Measurements from ENCODE around the gene CD2AP.

Gene CD2AP

DNA sequence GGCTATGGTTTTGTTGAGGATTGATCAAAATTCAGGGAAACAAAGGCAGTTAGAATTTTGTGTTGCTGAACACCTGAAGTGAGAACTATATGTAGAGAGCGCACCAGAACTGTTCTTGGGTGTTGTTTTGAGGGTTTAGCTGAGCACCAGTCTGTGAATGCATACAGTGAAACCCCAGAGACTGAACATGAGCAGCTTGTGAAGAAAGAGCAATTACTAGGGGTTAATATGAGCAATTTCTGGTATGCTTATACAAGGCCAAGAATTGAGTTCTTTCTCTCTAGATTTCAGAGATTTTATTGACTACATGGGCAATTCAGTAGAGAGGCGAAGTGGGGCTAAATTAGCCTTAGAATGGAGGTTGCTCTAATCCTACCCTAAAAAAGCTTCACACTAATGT lies 93.9 kb downstream of the CD2AP start:
- peak; percentile 17 for DNase-seq

DNA sequence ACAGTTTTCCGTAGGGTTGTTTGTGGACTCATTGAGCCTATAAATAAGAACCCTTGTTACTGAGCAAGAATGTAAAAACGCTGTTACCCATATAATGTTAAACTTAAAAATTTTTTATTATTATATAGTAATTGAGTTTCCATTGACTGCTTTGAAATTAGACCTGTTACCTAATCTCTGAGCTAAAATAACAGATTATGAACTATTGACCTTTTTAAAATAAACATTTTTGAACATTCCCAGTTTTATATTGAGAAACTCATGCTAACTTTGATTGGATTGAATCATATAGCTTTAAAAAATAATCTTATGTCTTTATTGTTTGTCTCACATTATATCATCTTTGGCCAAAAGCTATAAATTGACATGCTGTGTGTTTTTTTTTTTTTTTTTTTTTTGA lies 95.5 kb downstream of the CD2AP start:
- no peak for DNase-seq

DNA sequence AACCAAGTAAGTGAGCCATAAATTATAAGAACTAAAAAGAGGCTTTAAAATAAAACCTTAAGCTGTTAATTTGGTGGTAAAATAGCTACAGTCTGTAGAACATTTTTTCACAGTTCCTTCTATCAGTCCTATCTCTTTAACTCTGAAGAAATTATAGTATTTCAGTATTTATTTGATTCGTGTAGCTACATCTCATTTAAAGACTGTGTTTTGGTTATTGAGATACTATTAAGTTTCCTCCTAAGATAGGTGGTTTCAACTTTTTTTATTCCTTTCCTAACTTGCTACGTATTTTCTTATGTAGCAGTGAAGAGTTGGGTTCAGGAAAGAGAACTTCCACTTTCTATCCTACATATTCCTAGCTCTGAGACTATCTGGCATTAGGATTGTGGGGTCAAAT lies 97.2 kb downstream of the CD2AP start:
- DNase-seq = no peak

DNA sequence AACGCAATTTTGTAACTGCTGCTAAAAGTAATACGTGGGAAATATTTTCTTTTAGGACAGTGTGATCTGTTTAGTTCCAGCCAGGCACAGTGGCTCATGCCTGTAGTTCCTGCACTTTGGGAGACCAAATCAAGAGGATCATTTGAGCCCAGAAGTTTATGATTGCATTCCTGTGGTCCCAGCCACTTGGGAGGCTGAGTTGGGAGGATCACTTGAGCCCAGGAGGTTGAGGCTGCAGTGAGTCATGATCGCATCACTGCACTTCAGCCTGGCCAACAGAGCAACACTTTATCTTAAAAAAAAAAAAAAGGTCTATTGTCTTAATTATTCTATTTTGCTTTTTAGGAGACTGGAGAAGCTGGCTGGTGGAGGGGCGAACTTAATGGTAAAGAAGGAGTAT lies 101.5 kb downstream of the CD2AP start:
- no peak for DNase-seq

DNA sequence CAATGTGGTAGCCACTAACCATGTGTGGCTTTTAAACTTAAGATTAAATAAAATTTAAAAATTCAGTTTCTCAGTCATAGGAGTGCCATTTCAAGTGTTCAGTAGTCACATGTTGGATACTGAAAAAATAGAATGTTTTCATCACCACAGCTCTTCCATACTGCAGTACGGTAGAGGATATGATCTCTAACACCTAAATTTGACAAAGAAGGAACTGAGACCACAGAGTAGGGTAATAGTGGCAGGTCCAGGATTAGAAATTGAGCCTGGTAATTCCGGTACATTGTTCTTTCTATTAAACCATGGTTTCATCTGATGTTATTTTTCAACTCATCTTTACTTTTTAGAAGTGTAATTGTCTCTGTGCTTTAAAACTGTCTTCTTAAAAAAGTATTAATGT lies 104.0 kb downstream of the CD2AP start:
- no peak for DNase-seq

DNA sequence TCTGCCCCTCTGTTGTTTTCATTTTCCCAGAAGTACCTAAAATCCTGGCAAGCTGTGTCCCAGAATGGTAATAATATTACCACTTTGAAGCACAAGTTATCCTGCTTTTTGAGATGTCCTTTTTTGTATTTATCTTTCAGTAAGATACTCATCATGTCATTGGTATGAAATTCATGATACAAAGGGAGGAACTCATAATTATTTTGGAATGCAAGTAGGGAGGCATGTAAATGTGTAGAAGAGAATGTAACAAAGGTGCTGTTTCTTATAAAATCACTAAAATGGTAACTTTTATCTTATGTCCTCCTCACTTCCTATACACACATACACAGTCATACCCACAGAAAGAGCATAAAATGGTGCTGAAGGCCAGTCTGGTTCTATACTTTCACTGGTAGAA lies 109.9 kb downstream of the CD2AP start:
- peak; percentile 59 for DNase-seq

DNA sequence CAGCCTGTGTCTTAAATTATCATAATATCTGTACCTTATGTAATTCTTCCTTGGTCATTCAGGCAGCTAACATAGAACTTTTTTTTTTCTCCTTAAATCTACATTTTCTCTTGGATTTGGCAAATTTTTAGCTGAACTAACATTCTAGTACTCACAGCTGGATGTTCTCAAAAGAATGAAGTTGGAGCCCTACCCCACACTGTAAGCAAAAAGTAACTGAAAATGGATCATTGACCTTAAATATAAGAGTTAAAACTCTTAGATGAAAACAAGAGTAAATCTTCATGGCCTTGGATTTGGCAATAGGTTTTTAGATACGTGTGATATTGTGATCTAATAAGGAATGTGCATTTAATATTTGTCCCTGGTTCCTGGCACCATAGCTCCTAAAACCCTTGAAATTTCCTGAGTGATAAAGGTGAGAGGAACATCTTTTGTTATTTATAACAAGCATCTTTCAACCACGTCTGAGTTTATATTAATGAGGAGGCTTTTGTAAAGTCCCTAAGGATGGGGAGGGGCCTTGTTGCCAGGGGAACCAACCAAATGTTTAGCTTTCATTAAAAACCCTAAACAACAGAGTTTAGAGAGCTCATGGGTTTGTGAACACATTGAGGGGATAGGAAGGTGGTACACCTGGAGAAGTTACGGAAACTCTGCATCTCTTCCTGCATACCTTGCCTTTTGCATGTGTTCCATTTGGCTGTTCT lies 114.7 kb downstream of the CD2AP start:
- no peak for DNase-seq

DNA sequence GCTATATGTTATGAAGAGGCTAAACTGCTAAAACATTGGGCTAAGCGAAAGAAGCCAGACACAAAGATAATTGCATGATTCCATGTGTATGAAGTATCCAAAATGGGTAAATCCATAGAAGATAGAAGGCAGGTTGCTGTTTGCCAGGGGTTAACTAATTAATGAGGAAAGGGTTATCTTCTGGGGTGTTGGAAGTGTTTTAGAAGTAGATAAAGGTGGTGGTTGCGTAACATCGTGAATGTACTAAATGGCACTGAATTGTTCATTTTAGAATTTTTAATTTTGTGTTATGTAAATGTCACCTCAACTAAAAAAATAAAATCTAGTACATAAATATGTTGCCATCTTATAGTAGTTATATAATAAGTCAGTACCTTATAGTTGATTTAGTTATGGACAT lies 116.4 kb downstream of the CD2AP start:
- DNase-seq = no peak

DNA sequence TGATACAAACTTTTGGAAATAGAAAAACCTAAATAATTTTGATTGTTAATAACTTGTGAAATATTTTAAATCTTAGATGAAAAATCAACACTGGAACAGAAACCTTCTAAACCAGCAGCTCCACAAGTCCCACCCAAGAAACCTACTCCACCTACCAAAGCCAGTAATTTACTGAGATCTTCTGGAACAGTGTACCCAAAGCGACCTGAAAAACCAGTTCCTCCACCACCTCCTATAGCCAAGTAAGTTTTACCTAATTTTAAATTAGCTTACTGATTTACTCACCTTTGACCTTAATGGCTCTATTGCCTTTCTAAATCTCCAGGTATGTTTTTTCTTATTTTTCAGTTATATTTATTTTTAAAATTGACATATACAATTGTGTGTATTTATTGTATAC lies 118.2 kb downstream of the CD2AP start:
- DNase-seq = no peak

DNA sequence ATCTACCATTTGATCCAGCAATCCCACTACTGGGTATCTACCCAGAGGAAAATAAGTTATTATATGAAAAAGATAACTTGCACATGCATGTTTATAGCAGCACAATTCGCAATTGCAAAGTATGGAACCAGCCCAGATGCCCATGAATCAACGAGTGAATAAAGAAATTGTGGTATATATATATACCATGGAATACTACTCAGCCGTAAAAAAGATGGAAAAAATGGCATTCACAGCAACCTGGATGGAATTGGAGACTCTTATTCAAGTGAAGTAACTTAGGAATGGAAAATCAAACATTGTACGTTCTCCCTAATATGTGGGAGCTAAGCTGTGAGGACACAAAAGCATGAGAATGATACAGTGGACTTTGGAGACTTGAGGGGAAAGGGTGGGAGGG lies 120.8 kb downstream of the CD2AP start:
- no peak for DNase-seq

DNA sequence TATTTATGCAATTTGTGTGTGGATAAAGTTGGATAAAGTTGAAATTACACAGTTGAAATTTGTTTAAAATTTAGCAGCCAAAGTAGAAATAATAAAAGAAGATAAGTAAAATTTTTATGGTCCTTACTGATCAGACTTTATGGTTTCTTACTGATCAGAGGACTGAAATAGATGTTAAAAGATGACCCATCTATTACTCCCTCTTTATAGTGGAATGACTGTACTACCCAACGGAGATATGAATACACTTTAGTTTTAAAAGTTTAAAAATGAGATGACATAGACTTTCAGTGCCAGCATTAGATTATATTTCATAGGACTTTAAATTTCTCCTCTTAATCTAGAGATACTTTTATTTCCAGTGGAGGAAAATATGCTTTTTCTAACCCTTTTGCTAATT lies 121.9 kb downstream of the CD2AP start:
- DNase-seq = no peak

DNA sequence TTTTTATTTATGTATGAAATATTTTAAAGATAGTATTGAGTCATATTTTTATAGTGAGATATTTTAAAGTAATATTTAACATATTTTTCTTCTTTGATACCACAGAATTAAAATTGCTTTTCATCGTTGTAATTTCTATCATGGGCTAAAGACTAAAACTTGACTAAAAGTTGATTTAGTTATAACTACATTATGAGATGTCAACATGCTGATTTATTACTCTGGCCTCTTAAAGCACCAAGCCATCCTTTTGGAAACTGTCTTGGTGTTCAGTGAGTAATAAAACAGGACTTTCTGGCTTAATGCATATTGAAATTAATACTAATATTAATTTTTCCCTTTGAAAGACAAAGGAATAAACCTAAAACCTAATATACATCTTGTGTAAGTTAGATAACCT lies 125.6 kb downstream of the CD2AP start:
- no peak for DNase-seq

DNA sequence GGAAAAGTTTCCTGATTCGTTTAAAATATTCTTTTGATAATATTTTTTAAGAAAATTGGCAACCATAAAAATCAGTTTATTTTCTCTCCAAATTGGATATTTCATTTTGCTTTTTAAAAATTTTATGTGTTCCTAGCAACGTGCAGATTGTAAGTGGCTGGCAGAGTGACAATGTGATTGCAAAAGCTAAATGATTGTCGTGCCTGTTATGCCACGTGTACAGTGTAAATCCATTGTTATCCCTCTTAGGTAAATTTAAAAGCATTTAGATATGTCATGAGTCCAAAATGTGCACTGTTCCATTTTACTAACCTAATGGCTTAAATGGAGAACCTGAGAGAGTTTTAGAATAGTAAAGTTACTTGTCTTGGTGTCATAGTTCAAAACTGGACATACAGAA lies 126.4 kb downstream of the CD2AP start:
- no peak for DNase-seq

DNA sequence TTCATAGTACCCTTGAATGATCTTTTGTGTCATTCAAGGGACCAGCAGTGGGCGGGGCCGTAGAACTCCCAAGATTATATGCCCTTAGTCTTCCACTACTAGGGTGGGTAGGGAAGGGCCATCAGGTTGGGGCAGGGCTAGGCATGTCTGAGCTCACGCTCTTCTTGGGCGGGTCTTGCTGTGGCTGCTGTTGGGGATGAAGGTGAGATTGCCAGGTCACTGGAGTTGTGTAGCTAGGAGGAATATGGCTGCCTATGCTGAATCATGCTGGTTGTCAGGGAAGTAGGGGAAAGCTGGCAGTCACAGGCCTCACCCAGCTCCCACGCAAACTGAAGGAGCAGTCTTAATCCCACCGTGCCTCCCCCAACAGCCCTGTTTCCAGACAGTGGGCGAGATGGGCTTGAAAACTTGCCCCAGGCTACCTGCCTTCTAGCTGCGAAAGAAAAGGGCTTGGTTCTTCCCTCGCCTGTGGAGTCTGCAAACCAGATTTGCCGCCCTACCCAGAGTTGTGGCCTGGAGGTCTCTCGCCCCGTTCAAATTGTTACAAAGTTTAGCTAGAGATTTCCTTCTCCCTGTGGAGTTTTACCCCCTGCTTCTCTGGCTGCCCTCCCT lies 144.4 kb downstream of the CD2AP start:
- no peak for DNase-seq

DNA sequence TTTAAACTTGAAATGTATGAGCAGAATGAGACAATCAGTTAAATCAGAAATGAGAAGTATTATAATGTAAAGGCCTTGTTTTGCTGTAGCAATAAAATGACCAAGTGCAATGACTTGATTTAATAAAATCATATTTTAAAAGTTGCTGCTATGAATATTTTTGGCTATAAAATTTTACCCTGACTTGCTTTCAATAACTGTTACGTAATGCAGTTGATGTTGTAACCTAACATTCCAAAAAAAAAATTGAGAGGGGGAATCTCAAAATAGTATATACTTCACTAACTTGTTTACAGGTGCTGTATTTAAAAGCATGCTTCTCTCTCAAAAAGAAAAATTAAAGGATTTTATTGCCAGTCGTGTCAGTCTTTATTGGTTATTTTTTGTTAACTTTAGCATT lies 149.2 kb downstream of the CD2AP start:
- DNase-seq = no peak

DNA sequence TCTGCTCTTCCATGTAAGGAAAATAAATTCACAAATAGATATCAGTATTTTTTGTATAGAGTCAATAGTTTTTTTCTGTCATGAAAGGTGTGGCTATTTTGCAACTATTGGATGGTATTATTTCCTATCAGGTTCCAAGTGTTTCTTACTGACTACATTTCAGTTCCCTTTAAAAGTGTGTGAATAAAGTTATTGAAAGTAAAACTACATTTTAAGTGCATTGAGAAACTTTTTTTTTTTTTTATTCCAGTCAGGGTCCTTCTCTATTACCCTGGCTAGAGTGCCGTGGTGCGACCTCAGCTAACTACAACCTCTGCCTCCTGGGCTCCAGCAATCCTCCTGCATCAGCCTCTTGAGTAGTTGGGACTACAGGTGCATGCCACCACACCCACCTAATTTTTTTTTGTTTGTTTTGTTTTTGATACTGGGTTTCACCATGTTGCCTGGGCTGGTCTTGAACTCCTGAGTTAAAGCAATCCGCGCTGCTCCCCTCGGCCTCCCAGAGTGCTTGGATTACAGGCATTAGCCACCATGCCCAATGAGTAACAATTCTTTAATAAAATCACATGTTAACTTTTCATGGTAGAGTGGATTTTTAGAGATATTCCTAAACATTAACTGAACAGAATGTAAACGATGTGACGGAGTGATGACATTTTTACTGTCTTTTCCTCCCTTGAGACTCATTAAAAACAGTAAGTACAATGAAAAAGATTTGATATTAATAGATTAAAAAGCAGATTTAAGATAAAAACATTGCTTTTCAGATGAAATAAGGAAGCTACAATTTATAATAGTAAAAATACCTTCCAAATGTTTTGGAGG lies 151.1 kb downstream of the CD2AP start:
- DNase-seq = no peak

DNA sequence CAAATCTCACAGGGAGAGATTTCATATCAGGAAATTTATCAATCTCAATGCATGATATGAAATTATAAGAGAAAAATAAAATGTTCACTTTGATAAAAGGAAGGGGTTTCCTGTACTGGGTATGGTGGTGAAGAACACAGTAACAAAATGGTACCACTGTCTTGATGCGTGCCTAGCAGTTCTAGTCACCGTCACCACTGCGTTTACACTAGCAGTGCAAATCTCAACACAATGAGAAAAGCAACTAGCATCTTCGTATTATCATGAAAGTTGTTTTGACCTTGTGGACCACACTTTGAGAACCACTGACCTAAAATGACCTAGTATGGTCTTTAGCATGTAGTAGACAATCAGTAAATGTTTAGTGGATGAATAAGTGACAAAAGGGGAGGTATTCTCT lies 152.4 kb downstream of the CD2AP start:
- no peak for DNase-seq

DNA sequence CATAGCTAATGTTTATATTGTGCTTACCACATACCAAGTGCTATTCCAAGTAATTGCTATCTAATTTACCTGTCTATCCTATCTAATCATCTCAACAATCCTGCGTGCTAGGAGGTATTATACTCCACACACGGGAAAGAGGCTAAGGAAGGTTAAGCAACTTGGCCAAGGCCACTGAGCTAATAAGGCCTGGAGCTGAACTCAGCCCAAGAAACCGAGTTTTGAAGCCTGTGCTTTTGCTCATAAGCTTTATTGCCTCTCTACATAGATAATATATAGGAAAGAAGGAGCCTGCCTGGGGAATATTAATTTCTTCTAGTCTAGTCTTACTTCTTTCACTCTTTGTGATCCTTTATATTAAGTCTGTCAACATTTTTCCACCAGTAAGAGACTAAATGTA lies 153.0 kb downstream of the CD2AP start:
- no peak for DNase-seq

DNA sequence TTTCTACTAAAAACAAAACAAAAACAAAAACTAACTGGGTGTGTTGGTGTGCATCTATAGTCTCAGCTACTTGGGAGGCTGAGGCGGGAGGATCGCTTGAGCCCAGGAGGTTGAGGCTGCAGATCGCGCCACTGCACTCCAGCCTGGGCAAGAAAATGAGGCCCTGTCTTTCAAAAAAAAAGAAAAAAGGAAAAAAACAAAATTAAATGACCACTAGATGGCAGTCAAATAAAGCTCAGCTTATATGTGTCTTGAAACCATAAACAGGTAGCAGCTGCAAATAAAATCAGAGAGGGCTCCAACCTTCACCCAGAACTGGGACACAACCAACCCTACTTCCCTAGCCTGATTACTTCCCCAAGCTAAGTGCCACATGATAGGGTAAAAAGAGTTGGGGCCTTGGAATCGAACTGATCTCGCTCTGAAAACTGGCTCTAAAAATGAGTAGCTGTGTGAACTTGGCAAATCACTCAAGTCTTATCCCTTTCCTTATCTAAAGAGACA lies 153.7 kb downstream of the CD2AP start:
- peak; percentile 38 for DNase-seq

DNA sequence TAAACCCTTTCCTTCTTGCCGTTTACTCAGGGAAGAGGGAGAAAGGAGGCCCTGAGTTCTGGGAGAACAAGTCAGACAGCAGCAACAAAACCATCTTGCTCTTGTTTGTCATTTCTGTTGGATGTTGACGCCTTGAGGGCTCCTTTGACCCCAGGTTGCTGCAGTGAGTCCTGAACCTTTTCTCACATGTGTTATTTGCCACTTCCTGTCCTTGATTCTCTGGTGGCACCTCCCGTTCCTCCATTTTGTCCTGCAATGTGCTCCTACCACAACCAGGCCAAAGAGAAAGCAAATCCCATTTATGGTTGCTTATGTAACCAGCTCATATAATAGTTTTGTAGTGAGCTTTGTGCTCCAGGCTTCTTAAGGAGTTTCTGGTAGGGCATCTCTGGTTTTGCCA lies 154.2 kb downstream of the CD2AP start:
- DNase-seq = no peak

DNA sequence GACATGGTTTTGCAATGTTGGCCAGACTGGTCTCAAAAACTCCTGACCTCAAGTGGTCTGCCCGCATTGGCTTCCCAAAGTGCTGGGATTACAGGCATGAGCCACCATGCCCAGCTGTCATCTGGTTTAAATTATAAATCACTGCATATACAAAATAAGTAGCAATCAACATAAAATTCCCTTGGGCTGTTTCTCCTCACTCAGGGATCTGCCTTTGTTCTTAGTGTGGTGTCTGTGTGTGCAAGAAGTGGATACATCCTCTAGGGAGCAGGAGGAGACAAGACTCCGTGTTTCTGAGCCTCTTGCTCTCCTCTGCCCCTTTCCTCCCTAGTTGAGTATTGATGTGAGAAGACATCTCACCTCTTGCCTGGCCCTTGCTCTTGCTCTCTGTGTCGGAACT lies 155.6 kb downstream of the CD2AP start:
- DNase-seq = peak; percentile 29

DNA sequence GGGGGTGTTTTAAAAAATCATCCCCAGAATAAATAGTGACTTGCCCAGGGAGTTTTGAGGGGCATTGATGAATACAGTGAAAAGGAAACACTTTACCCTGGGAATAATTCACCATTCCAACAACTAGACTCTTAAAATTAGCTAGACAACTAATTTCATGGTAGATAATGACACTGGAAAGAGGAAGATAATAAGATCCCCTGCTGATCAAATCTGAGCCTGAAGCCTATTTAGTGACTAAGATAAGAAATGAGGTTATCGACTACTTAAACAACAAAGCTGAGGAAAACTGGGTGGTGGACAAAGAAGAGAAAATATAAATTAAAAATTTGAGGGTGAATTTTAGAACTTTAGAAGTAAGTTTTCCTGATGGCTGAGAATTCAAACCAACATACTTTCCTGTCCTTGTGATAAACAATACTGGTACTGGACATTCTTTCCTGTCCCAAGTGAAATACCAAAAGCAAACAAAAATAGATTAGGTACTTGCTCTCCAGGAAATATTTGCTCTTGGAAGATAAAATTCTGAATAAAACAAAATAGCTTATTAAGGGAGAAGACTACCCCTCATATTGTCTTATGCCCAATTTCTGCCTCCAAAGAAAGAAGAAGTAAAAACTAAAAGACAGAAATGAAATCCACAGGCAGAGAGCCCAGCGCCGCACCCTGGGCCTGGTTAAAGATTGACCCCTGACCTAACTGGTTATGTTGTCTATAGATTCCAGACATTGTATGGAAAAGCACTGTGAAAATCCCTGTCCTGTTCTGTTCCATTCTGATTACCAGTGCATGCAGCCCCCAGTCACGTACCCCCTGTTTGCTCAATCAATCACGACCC lies 156.8 kb downstream of the CD2AP start:
- no peak for DNase-seq

DNA sequence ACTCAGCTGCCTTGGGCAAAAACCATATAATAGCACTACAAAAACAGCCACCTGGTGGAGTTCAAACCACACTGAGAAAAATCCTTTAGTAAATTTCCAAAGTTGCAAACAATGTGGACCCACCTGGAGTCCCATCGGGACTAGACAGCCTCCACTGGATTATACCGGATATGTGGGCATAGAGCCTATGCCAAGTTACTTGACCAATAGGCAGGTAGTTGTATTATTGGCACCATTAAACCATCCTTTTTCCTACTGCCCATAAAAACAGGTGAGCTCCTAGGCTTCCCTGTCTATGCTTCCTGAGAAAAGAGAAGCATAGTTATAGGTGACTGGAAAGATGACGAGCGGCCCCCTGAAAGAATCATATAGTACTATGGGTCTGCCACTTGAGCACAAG lies 169.1 kb downstream of the CD2AP start:
- DNase-seq = no peak
